IPS-15b (cell line): Measurements from ENCODE around the gene TCEANC2.
"Not testable (repeated sequence)": the region's sequence is repeated elsewhere in the genome, so short reads cannot be mapped to it uniquely, and the experiment has no call there.

Experiments
- H3K27me3 ChIP-seq: one replicate; pipeline ENCODE4 v1.6.1; 2013; ENCODE audit warnings: low read length; ENCODE audit not compliant: control insufficient read depth, insufficient read depth
- H3K36me3 ChIP-seq: one replicate; pipeline ENCODE4 v1.6.1; 2013; ENCODE audit warnings: low read length; ENCODE audit not compliant: control insufficient read depth, insufficient read depth
- H3K4me1 ChIP-seq: one replicate; pipeline ENCODE4 v1.6.1; 2013; ENCODE audit warnings: mild to moderate bottlenecking, low read length; ENCODE audit not compliant: control insufficient read depth, insufficient read depth
- H3K4me3 ChIP-seq: one replicate; pipeline ENCODE4 v1.5.1; 2013; ENCODE audit warnings: low read depth, low read length
- H3K9ac ChIP-seq: one replicate; pipeline ENCODE4 v1.6.1; 2013; ENCODE audit warnings: low read depth, mild to moderate bottlenecking, low read length
- H3K9me3 ChIP-seq: one replicate; pipeline ENCODE4 v1.6.1; 2013; ENCODE audit warnings: mild to moderate bottlenecking, low read length; ENCODE audit not compliant: control insufficient read depth, insufficient read depth

Gene TCEANC2

DNA sequence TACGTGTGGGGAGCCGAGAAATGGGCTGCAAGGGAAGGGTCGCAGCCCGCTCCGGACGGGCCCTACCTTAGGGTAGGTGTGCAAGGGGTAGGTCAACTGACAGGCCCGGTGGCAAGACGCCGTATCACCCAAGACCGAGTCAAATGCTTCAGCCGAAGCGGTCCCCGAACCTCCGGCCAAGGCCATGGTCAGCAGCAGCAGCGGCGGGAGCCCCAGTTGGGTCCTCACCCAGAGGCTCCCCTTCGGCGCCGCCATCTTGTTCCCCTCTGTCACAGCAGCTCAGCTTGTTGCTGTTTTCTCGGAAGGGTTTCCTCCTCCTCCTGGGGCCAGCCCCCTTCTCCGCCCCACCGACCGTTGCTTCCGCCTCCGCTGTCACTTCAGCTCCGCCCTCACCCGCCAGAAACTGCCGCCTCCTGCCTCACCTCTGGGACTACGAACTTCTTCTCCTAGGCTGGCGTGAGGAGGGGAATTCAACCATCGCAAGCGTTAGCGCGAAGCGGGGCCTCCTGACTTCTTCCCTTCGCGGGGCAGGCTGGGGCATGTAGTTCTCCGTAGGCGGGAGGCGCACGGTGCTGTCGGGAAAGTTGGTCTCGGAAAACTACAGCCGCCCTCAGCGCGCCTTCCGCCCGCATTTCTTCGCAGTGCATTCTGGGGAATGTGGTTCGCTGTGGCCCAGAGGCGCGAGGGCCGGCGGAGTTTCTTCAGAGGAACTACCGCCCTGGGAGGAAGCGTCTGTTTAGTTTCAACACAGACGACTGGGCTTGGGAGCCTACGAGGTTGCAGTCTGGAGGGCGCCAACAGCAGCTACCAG lies at the start of gene TCEANC2, which contains the start of gene TMEM59:
TCEANC2 (plus strand) TSS at position 675 of the 811 bp plus-strand sequence. CDS start 815 bp downstream, outside the sequence.
TMEM59 (minus strand) TSS at position 271 of the 811 bp plus-strand sequence; CDS start at position 255, 16 bp downstream.
- H3K27me3 ChIP-seq = no peaks in the 10 kb centered on the region
- H3K4me1 ChIP-seq = peaks cover 4% of the 10 kb centered on the region
- H3K4me3 ChIP-seq = peak within 1 kb of the TSS; percentile 75
- peak within 1 kb of the TSS; percentile 91 for H3K9ac ChIP-seq
- no peaks in the 10 kb centered on the region for H3K9me3 ChIP-seq
- no peaks in the 10 kb centered on the region for H3K36me3 ChIP-seq

DNA sequence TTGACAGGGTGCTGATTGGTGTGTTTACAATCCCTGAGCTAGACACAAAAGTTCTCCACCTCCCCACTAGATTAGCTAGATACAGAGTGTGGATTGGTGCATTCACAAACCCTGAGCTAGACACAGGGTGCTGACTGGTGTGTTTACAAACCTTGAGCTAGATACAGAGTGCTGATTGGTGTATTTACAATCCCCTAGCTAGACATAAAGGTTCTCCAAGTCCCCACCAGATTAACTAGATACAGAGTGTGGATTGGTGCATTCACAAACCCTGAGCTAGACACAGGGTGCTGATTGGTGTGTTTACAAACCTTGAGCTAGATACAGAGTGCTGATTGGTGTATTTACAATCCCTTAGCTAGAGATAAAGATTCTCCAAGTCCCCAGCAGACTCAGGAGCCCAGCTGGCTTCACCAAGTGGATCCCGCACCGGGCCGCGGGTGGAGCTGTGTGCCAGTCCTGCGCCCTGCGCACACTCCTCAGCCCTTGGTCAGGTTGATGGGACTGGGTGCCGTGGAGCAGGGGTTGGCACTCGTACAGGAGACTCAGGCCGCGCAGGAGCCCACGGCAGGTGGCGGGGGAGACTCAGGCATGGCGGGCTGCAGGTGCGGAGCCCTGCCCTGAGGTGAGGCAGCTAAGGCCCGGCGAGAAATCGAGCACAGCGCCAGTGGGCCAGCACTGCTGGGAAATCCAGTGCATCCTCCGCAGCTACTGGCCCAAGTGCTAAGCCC lies 49.5 kb upstream of the TCEANC2 start:
- not testable (repeated sequence) for H3K9ac ChIP-seq, H3K4me3 ChIP-seq, H3K9me3 ChIP-seq, H3K4me1 ChIP-seq, H3K27me3 ChIP-seq, H3K36me3 ChIP-seq

DNA sequence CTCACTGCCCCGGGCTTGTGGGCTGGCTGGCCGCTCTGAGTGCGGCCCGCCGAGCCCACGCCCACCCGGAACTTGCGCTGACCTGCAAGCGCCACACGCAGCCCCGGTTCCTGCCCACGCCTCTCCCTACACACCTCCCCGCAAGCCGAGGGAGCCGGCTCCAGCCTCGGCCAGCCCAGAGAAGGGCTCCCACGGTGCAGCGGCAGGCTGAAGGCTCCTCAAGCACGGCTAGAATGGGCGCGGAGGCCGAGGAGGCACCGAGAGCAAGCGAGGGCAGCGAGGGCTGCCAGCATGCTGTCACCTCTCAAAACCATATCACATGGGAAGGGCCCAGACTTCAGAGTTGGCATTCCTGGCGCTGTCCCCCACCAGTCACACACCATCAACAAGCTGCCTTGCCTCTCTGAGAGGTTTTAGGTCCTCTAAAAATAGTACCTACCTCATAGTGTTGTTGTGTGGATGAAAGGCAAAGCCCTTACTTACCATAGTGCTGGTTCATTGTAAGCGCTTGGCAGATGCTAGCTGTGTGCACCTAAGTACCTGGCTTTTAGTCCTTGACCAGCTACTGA lies 48.8 kb upstream of the TCEANC2 start:
- Histone ChIP-seq H3K9ac (no peak overlapping the region), H3K4me3 (no peak overlapping the region), H3K9me3 (no peaks in the 10 kb centered on the region), H3K36me3 (no peaks in the 10 kb centered on the region), H3K4me1 (no peaks in the 10 kb centered on the region), H3K27me3 (no peaks in the 10 kb centered on the region)

DNA sequence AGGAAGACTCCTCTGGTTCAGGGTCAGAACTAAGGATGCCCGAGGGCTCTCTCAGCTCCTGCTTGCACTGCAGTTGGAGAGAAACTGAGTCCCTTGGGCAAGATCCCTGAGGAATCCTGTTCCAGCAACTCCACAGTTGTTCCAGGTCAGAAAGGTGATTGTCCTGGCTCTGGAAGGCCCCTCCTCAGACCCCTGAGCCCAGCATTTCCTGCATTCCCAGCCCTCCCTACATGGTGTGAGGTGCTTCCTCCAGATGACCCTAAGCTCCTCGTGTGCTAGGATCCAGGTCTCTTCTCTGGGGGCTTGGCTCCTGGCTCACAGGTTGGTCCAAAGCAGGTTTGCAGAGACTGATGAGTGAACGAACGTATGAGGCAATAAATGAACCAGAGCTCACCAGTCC lies 46.9 kb upstream of the TCEANC2 start:
- Histone ChIP-seq H3K4me3 (no peak overlapping the region), H3K27me3 (no peaks in the 10 kb centered on the region), H3K9me3 (no peaks in the 10 kb centered on the region), H3K4me1 (no peaks in the 10 kb centered on the region), H3K9ac (no peak overlapping the region), H3K36me3 (no peaks in the 10 kb centered on the region)

DNA sequence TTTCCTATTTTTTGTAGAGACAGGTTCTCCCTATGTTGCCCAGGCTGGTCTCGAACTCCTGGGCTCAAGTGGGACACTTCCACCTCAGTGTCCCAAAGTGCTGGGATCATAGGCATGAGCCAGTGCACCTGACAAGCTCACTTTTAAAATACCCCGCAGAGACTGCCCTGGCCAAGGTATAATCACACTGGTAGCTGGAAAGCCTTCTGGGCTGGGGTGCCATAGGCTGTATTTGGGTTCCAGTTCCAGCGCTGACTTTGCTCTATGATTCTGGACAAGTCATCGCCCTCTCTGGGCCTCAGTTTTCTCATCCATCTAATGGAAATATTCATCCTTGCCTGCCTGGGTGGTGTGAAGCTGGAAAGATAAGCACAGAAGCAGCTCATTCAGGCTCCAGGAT lies 45.8 kb upstream of the TCEANC2 start:
- H3K4me1 ChIP-seq = no peaks in the 10 kb centered on the region
- no peak overlapping the region for H3K9ac ChIP-seq
- H3K27me3 ChIP-seq = no peaks in the 10 kb centered on the region
- no peaks in the 10 kb centered on the region for H3K36me3 ChIP-seq
- H3K4me3 ChIP-seq = no peak overlapping the region
- H3K9me3 ChIP-seq = no peaks in the 10 kb centered on the region

DNA sequence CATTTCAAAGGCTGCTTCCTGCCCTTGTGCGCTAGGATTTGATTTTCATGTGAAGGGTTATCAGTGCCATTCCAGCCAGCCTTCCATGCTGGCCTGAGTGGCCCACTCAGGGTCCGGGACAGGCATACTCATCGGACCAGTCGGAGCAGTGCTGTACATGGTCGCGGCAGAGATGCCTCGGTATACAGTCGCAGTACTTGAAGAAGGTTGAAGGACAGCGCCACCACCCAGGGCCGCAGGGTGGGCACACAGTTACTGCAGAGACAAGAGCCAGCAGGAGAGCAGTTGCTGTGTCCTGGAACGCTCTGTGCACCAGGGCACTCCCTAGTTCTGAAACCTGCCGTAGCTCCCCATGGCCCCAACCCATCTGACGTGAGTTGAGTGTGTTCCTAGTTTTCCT lies 44.5 kb upstream of the TCEANC2 start:
- Histone ChIP-seq H3K9ac (no peak overlapping the region), H3K27me3 (no peaks in the 10 kb centered on the region), H3K36me3 (no peaks in the 10 kb centered on the region), H3K4me1 (no peaks in the 10 kb centered on the region), H3K9me3 (no peaks in the 10 kb centered on the region), H3K4me3 (no peak overlapping the region)

DNA sequence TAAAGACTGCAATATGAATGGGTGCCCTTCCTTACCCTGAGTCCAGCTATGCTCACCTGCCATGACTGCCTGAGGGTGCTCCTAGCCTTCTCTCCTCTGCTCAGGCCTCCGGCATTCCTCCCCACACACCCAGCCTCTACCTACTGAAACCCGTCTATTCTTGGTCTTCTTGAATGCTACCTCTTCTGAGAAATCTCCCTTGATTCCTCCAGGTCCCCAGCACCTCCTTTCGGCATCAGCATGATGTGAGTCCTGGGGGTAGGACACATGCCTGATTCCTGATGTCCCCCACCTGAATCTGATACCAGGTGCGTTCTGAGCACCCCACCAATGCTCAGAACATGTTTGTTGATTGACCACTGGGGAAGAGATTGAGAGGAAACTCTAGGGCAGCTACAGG lies 44.0 kb upstream of the TCEANC2 start:
- no peaks in the 10 kb centered on the region for H3K4me1 ChIP-seq
- H3K4me3 ChIP-seq = no peak overlapping the region
- no peak overlapping the region for H3K9ac ChIP-seq
- no peaks in the 10 kb centered on the region for H3K36me3 ChIP-seq
- H3K27me3 ChIP-seq = no peaks in the 10 kb centered on the region
- H3K9me3 ChIP-seq = no peaks in the 10 kb centered on the region

DNA sequence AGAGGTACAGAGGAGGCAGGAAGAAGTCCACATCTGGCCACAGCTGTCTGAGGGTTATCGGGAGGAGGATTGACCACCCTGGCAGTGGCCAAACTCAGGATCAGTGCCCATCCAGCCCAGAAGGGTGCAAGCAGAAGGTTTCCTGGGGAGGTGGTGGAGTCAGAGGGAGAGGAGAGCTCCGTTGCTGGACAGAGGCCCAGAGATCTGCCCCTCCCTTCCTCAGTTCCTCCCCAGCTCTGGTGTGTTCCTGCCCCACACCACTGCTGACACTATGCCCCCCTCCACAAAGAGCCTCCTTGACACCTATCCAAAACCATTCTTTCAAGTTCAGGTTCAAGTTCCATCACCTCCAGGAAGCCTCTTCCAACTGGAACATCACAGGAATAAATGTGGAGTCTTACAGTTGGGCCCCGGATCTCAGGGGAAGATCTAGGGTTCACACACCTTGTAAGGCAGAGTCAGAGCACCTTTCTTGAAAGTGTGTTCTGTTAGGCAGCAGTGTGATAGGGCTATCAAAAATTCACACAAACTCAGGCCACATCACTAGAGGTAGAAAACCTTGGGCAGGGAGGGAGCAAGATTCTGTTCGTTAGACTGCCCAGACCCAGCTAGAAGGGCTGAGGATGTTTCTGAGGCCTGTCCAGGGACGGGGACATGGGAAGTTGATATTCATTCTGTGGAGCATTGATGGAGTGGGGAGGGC lies 42.8 kb upstream of the TCEANC2 start:
- Histone ChIP-seq H3K27me3 (no peaks in the 10 kb centered on the region), H3K36me3 (no peaks in the 10 kb centered on the region), H3K4me3 (no peak overlapping the region), H3K4me1 (no peaks in the 10 kb centered on the region), H3K9ac (no peak overlapping the region), H3K9me3 (no peaks in the 10 kb centered on the region)

DNA sequence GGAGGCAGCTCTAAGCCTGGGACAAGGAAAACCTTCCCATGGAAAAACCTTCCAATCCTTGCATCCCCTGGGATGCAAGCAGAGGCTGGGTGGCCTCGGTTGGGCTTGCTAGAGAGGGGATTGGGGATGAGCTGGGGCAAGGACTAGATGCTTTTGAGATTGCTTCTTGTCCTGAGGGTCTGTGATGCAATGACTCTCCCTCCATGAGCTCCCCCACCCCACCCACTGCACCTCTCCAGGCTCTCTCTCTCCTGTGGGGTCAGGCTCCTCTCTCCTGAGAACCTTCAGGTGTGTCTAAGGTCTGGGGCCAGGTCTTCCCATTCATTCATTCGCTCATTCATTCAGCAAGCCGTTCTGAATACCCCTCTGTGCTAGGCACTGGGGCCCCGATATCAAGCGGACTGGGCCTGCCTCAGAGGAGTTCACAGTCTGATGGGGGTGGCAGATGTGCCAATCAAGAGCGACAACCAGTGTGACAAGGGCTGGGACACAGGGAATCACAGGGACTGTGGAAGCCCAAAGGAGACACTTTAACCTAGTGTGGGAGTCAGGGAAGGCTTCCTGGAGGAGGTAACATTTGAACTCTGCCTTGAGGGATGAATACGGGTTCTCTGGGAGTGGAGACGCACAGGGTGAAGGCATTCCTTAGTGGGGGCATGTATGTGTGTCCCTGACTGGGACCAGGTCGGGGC lies 41.9 kb upstream of the TCEANC2 start:
- no peak overlapping the region for H3K4me3 ChIP-seq

DNA sequence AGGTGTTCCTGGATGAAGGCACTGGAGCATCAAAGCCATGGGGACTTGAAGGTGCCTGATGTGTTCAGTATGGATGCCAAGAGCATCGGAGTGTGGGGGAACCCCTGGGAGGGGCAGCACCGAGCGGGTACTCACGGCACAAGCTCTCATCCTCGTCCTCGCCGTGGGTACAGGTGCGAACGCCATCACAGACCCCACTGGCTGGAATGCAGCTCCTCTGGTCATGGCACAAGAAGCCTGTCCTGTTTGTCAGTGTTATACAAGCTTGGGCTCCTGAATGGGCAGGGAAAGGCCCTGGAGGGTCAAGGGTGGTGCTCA lies 41.4 kb upstream of the TCEANC2 start:
- Histone ChIP-seq H3K9me3 (no peaks in the 10 kb centered on the region), H3K4me1 (peaks cover 7% of the 10 kb centered on the region), H3K4me3 (no peak overlapping the region), H3K27me3 (no peaks in the 10 kb centered on the region), H3K9ac (no peak overlapping the region), H3K36me3 (no peaks in the 10 kb centered on the region)

More for the DNA sequence above, 41.9 kb upstream of the TCEANC2 start:
- Histone ChIP-seq H3K4me1 (peaks cover 3% of the 10 kb centered on the region), H3K27me3 (no peaks in the 10 kb centered on the region), H3K36me3 (no peaks in the 10 kb centered on the region), H3K9me3 (no peaks in the 10 kb centered on the region), H3K9ac (no peak overlapping the region)

DNA sequence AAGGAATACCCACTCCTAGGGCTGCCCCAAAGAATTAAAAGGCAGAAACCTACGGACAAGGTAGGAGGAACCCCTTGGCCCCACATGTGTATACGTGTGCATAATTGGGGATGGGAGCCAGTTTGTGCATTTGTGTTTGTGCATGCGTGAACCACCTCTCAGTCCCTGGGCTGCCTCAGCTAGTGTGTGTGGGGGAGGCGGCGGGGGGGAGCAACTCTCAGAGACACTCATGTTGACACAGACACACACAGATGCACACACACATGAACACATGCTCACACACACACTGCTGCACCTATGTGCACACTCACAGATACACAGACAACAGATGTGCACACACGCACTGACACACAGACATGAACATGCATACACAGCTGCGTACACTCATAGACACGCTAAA lies 40.5 kb upstream of the TCEANC2 start:
- no peak overlapping the region for H3K4me3 ChIP-seq
- H3K9me3 ChIP-seq = no peaks in the 10 kb centered on the region
- peaks cover 7% of the 10 kb centered on the region for H3K4me1 ChIP-seq
- H3K9ac ChIP-seq = no peak overlapping the region
- no peaks in the 10 kb centered on the region for H3K27me3 ChIP-seq
- H3K36me3 ChIP-seq = no peaks in the 10 kb centered on the region
